A673 (cell line): ENCODE results near the gene TNFSF15. TPM values are rescaled to one million over a fixed set of nuclear protein-coding genes. Genes with fewer than 3 reads are reported as not detected.

ENCODE experiments used
- BruUV-seq: library from RNA; stranded (reverse); fragments of 400-500 nt; replicated peaks from 2 replicates; lab custom pipeline; 2021; lab: Mats Ljungman, UMichigan
- CTCF ChIA-PET: fragments of 300-600 bp; sonication (Branson Sonifier 250); formaldehyde crosslinking; loops from one replicate; lab custom pipeline; 2022; ENCODE audit warnings: antibody characterized with exemption; lab: Charles Lee
- POLR2A ChIA-PET: fragments of 300-600 bp; sonication (Branson Sonifier 250); formaldehyde crosslinking; loops from one replicate; lab custom pipeline; 2022; ENCODE audit warnings: antibody characterized with exemption; ENCODE audit not compliant: low non-redundant PET; lab: Charles Lee
- DNase-seq: peaks from one replicate; pipeline ENCODE4 v3.0.0-alpha.2; 2015; ENCODE audit warnings: low spot score
- H3K27ac ChIP-seq: fragments of 200-600 bp; sonication (generic); 2 replicates; pipeline ENCODE4 v1.5.1; 2016; ENCODE audit warnings: mixed run types, low read depth, mild to moderate bottlenecking, mixed read lengths, antibody characterized with exemption, low read length; ENCODE audit not compliant: poor library complexity, severe bottlenecking
- H3K27me3 ChIP-seq: fragments of 200-600 bp; sonication (generic); replicated peaks from 2 replicates; pipeline ENCODE4 v1.6.1; 2017; ENCODE audit warnings: mixed run types, low read depth, mild to moderate bottlenecking, mixed read lengths, antibody characterized with exemption, low read length; ENCODE audit not compliant: insufficient read depth, poor library complexity
- H3K36me3 ChIP-seq: fragments of 200-600 bp; sonication (generic); 2 replicates; pipeline ENCODE4 v1.6.1; 2016; ENCODE audit warnings: mixed run types, mild to moderate bottlenecking, mixed read lengths, antibody characterized with exemption, low read length; ENCODE audit not compliant: insufficient read depth, poor library complexity, severe bottlenecking
- H3K4me1 ChIP-seq: fragments of 200-600 bp; sonication (generic); 2 replicates; pipeline ENCODE4 v1.6.1; 2017; ENCODE audit warnings: mixed run types, mild to moderate bottlenecking, mixed read lengths, antibody characterized with exemption, low read length; ENCODE audit not compliant: insufficient read depth, poor library complexity, severe bottlenecking
- H3K4me3 ChIP-seq: fragments of 200-600 bp; sonication (generic); 2 replicates; pipeline ENCODE4 v1.5.1; 2016; ENCODE audit warnings: low read depth, mixed run types, mild to moderate bottlenecking, mixed read lengths, low read length; ENCODE audit not compliant: poor library complexity, severe bottlenecking
- H3K9me3 ChIP-seq: fragments of 200-600 bp; sonication (generic); 2 replicates; pipeline ENCODE4 v1.6.1; 2016; ENCODE audit warnings: mixed run types, low read depth, mild to moderate bottlenecking, mixed read lengths, antibody characterized with exemption, low read length; ENCODE audit not compliant: poor library complexity, severe bottlenecking
- CTCF ChIP-seq: fragments of 300-800, 200-600 bp; sonication (generic); conservative IDR thresholded peaks from 2 replicates; pipeline ENCODE4 v1.5.1; 2017; ENCODE audit warnings: low read depth, mild to moderate bottlenecking, antibody characterized with exemption, low read length, moderate library complexity, mixed read lengths
- EZH2 ChIP-seq: fragments of 200-600 bp; sonication (generic); IDR thresholded peaks from 2 replicates; pipeline ENCODE4 v1.6.1; 2017; ENCODE audit warnings: borderline replicate concordance, low read depth, mild to moderate bottlenecking, mixed read lengths, antibody characterized with exemption, low read length; ENCODE audit not compliant: poor library complexity, severe bottlenecking
- intact Hi-C: fragments of 100-400 bp; cut with micrococcal nuclease; formaldehyde crosslinking; loops from one replicate; pipeline ENCODE4 v1.10.0; 2022; ENCODE audit not compliant: unreplicated experiment
- total RNA-seq: library from RNA; stranded (reverse); gene quantifications from 2 replicates; pipeline ENCODE4 v1.2.3, GENCODE V29; 2021

Gene TNFSF15
- total RNA-seq, 1 experiment from 2014 or later = not detected

DNA sequence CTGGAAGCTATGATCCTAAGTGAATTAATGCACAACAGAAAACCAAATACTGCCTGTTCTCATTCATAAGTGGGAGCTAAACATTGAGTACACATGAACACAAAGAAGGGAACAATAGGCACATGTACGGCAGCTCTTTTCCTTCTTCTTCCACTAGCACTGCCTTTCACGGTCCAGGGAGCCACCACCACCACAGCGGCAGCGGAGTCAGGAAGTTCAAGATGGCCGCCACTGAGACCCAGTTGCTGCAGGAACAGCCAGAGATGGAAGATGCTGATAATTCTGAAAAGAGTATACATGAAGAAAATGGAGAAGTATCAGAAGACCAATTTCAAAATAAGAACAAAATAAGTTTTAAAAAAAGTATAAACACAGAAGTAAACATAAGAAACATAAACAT is 39.5 kb upstream of the TNFSF15 start:
- Histone ChIP-seq H3K27ac (no peak overlapping the region), H3K27me3 (no peaks in the 10 kb centered on the region), H3K36me3 (no peaks in the 10 kb centered on the region), H3K4me3 (no peak overlapping the region), H3K9me3 (no peaks in the 10 kb centered on the region), H3K4me1 (no peaks in the 10 kb centered on the region)
- no peak for DNase-seq
- CTCF ChIA-PET = no interaction called here
- intact Hi-C loops = no loop called here
- BruUV-seq = no TSS peak
- no peak for TF ChIP-seq EZH2
- TF ChIP-seq CTCF = no peak
- POLR2A ChIA-PET = no interaction called here

GRCh38 chr9:114844766-114845165 is 38.9 kb upstream of the TNFSF15 start:
- Histone ChIP-seq H3K4me3 (no peak overlapping the region), H3K9me3 (no peaks in the 10 kb centered on the region), H3K4me1 (no peaks in the 10 kb centered on the region), H3K27ac (no peak overlapping the region), H3K27me3 (no peaks in the 10 kb centered on the region), H3K36me3 (no peaks in the 10 kb centered on the region)
- TF ChIP-seq CTCF (no peak), EZH2 (no peak)
- no peak for DNase-seq
- BruUV-seq = no TSS peak
- intact Hi-C loops = no loop called here
- ChIA-PET CTCF (no interaction called here), POLR2A (no interaction called here)

DNA sequence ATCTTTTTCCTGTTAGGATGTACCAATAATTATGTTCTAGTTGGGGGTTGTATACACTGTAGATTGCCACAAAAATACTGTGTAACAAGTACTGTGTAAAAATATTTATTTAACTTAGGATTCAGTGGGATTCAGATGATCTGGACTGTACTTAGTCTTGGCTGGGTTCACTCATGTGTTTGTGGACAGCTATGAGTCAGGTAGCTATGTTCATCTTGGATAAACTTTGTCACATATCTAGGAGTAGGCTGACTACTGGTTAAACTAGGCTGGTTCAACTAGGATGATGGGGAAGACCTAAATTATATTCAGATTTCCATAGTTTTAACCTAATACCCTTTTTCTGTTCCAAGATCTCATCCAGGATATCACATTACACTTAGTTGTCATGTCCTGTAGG is 32.1 kb upstream of the TNFSF15 start:
- Histone ChIP-seq H3K4me3 (no peak overlapping the region), H3K9me3 (no peaks in the 10 kb centered on the region), H3K27ac (no peak overlapping the region), H3K36me3 (no peaks in the 10 kb centered on the region), H3K27me3 (no peaks in the 10 kb centered on the region), H3K4me1 (no peaks in the 10 kb centered on the region)
- POLR2A ChIA-PET = no interaction called here
- TF ChIP-seq EZH2 = no peak
- TF ChIP-seq CTCF = no peak
- CTCF ChIA-PET = no interaction called here
- BruUV-seq = no TSS peak
- intact Hi-C loops = no loop called here
- DNase-seq = no peak
